Keratinocyte (primary cell): Measurements from ENCODE around the gene ATP1A4. TPM values are rescaled to one million over a fixed set of nuclear protein-coding genes. Genes with fewer than 3 reads are reported as not detected.

ENCODE experiments used
- DNase-seq: peaks from one replicate; pipeline ENCODE4 v3.0.0-alpha.2; 2011; ENCODE audit warnings: low read depth, missing footprints, low spot score
- FAIRE-seq: peaks from 2 replicates; lab custom pipeline; 2011; peaks lifted over from hg19 to GRCh38; lab: Jason Lieb, UNC
- H2AFZ ChIP-seq: 2 replicates; pipeline ENCODE4 v1.6.0; 2012; ENCODE audit warnings: low read length, control low read depth, inconsistent platforms; ENCODE audit not compliant: control insufficient read depth
- H3K27ac ChIP-seq: 2 replicates; pipeline ENCODE4 v1.5.1; 2011; ENCODE audit warnings: low read length; ENCODE audit not compliant: control insufficient read depth, insufficient read depth
- H3K27me3 ChIP-seq: 3 replicates; pipeline ENCODE4 v1.6.0; 2011; ENCODE audit warnings: low read length; ENCODE audit not compliant: control insufficient read depth, insufficient read depth; ENCODE audit errors: extremely low read depth
- H3K36me3 ChIP-seq, 2 experiments: 2 replicates in 1 of 2; 3 replicates in 1 of 2; pipeline ENCODE4 v1.5.1; 2011; ENCODE audit warnings: low read length in 2 of 2, mild to moderate bottlenecking in 1 of 2; ENCODE audit not compliant: control insufficient read depth in 2 of 2, insufficient read depth in 2 of 2; ENCODE audit errors: extremely low read depth in 1 of 2
- H3K4me1 ChIP-seq: 3 replicates; pipeline ENCODE4 v1.5.1; 2011; ENCODE audit warnings: low read length; ENCODE audit not compliant: control insufficient read depth, insufficient read depth; ENCODE audit errors: extremely low read depth
- H3K4me2 ChIP-seq: 3 replicates; pipeline ENCODE4 v1.6.0; 2011; ENCODE audit warnings: low read depth, low read length; ENCODE audit not compliant: control insufficient read depth, insufficient read depth; ENCODE audit errors: extremely low read depth
- H3K4me3 ChIP-seq, 3 experiments: fragments of 200-600 bp in 1 of 3; sonication (generic) in 1 of 3; 2 replicates in 2 of 3; 3 replicates in 1 of 3; pipeline ENCODE4 v1.5.1; 2011 to 2016; ENCODE audit warnings: low read length in 3 of 3, mild to moderate bottlenecking in 3 of 3, control low read depth in 2 of 3, inconsistent platforms in 1 of 3, low read depth in 1 of 3, mixed read lengths in 1 of 3, mixed run types in 1 of 3, moderate library complexity in 1 of 3; ENCODE audit not compliant: control insufficient read depth in 2 of 3, insufficient read depth in 2 of 3; ENCODE audit errors: extremely low read depth in 1 of 3
- H3K79me2 ChIP-seq: 2 replicates; pipeline ENCODE4 v1.6.0; 2012; ENCODE audit warnings: low read length; ENCODE audit not compliant: control insufficient read depth, insufficient read depth
- H3K9ac ChIP-seq: 3 replicates; pipeline ENCODE4 v1.6.0; 2011; ENCODE audit warnings: low read length; ENCODE audit not compliant: control insufficient read depth, insufficient read depth; ENCODE audit errors: extremely low read depth
- H3K9me1 ChIP-seq: 3 replicates; pipeline ENCODE4 v1.6.0; 2011; ENCODE audit warnings: low read length; ENCODE audit not compliant: control insufficient read depth, insufficient read depth; ENCODE audit errors: extremely low read depth
- H3K9me3 ChIP-seq: 2 replicates; pipeline ENCODE4 v1.5.1; 2012; ENCODE audit warnings: low read depth, low read length; ENCODE audit not compliant: control insufficient read depth
- H4K20me1 ChIP-seq: 3 replicates; pipeline ENCODE4 v1.6.0; 2011; ENCODE audit warnings: low read length; ENCODE audit not compliant: control insufficient read depth, insufficient read depth; ENCODE audit errors: extremely low read depth
- CTCF ChIP-seq, 3 experiments: IDR thresholded peaks in 1 of 3; conservative IDR thresholded peaks in 1 of 3; optimal IDR thresholded peaks in 1 of 3; 2 replicates in 2 of 3; 3 replicates in 1 of 3; pipeline versions ENCODE3 to v1.5.1; 2011; ENCODE audit warnings: low read length in 3 of 3, mild to moderate bottlenecking in 3 of 3, moderate library complexity in 2 of 3, control low read depth in 1 of 3, inconsistent platforms in 1 of 3; ENCODE audit not compliant: insufficient read depth in 2 of 3; ENCODE audit errors: extremely low read depth in 1 of 3
- EZH2 ChIP-seq: IDR thresholded peaks from one replicate; pipeline ENCODE4 v1.6.1; 2012; ENCODE audit warnings: inconsistent platforms, mild to moderate bottlenecking, low read length, moderate library complexity
- dilution Hi-C: fragments of 300-500 bp; cut with MboI; formaldehyde crosslinking; loops from one replicate; pipeline ENCODE4 v1.7.0; 2020; ENCODE audit warnings: low sequenced_read_pairs; ENCODE audit not compliant: extremely low pct_ligation_motif_present
- polyA plus RNA-seq, 5 experiments: library from polyadenylated mRNA; depleted of rRNA in 3 of 5; stranded (reverse) in 3 of 5; stranded (forward) in 1 of 5; unstranded in 1 of 5; fragments of >200 nt; gene quantifications; 1 replicate in 1 of 5; 2 replicates in 3 of 5; 3 replicates in 1 of 5; pipeline versions ENCODE4 v1.2.1 to v1.2.3, GENCODE V29; 2011 to 2012; ENCODE audit warnings: missing spikeins in 2 of 5, low read depth in 1 of 5, low replicate concordance in 1 of 5

ATP1A4 gene
- polyA plus RNA-seq, 1 donor (not counting 4 experiments of a cell fraction or from before 2014, with no cell fraction given) = not detected

DNA sequence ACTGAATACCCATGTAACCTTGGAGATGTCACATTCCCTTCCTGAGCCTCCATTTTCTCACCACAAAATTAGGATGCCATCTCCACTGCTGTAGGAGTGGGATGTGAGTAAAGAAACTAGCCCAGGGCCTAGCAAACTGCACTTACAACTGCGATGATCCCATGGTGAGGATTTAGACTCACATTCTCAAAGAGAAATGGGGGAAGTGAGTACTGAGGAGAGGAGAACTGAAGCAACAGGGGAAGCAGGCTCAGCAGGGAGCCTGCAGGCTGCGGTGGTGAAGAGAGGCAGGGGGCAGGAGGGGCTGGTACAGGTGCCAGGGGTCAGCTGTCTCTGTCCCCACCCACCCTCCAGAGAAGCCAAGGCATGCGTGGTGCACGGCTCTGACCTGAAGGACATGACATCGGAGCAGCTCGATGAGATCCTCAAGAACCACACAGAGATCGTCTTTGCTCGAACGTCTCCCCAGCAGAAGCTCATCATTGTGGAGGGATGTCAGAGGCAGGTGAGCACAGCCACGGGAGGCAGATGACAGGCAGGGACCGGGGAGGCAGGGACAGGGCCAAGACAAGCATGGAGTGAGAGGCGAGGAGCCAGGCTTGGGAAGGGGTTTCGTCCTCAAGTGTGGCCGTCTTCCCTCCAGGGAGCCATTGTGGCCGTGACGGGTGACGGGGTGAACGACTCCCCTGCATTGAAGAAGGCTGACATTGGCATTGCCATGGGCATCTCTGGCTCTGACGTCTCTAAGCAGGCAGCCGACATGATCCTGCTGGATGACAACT lies 16.4 kb upstream of the ATP1A4 start:
- no peak overlapping the region for H3K9ac ChIP-seq
- peaks cover 12% of the 10 kb centered on the region for H3K27me3 ChIP-seq
- DNase-seq (no peak), FAIRE-seq (no peak)
- no peaks in the 10 kb centered on the region for H3K36me3 ChIP-seq
- no peaks in the 10 kb centered on the region for H3K4me1 ChIP-seq
- no peak overlapping the region for H3K4me3 ChIP-seq
- H4K20me1 ChIP-seq = no peaks in the 10 kb centered on the region
- dilution Hi-C loops = no loop called here
- no peak overlapping the region for H3K4me2 ChIP-seq
- no peaks in the 10 kb centered on the region for H3K9me3 ChIP-seq
- H3K79me2 ChIP-seq = no peaks in the 10 kb centered on the region
- no peaks in the 10 kb centered on the region for H3K9me1 ChIP-seq
- no peak overlapping the region for H3K27ac ChIP-seq
- TF ChIP-seq EZH2 (no peak), CTCF (optimal IDR thresholded peaks at IDR 0.05 in 1 of 3, IDR thresholded peaks at IDR 0.05 in 1 of 3, conservative IDR thresholded peaks at IDR 0.05 in 1 of 3; ENCODE audit: extremely low read depth in 1 of 3, insufficient read depth in 2 of 3, low read length in 3 of 3) (no peak)
- H2AFZ ChIP-seq = no peak overlapping the region

GRCh38 chr1:160136121-160136925 lies 15.1 kb upstream of the ATP1A4 start:
- Histone ChIP-seq H3K4me2 (no peak overlapping the region), H3K9ac (no peak overlapping the region), H3K79me2 (no peaks in the 10 kb centered on the region), H3K9me1 (no peaks in the 10 kb centered on the region), H4K20me1 (no peaks in the 10 kb centered on the region), H3K4me3 (no peak overlapping the region), H3K9me3 (no peaks in the 10 kb centered on the region), H3K27ac (no peak overlapping the region), H2AFZ (no peak overlapping the region), H3K27me3 (peaks cover 10% of the 10 kb centered on the region), H3K36me3 (no peaks in the 10 kb centered on the region), H3K4me1 (no peaks in the 10 kb centered on the region)
- TF ChIP-seq CTCF (optimal IDR thresholded peaks at IDR 0.05 in 1 of 3, IDR thresholded peaks at IDR 0.05 in 1 of 3, conservative IDR thresholded peaks at IDR 0.05 in 1 of 3; ENCODE audit: extremely low read depth in 1 of 3, insufficient read depth in 2 of 3, low read length in 3 of 3) (no peak), EZH2 (no peak)
- dilution Hi-C loops = no loop called here
- DNase-seq = no peak
- FAIRE-seq = no peak
